Activated T-helper 9 cell treated with anti-CD3 and anti-CD28 coated beads, Interleukin-2, amount 50 U/mL, for 16 hours (primary cell): Measurements from ENCODE around the gene GHRL.

Experiments
- DNase-seq: peaks from one replicate; pipeline ENCODE4 v3.0.0-alpha.2; 2020; ENCODE audit warnings: low read depth

Gene GHRL

GRCh38 chr3:10292505-10293419 lies at the start of gene GHRL:
Gene GHRL (minus strand): TSS chr3:10292947. CDS start chr3:10290180, 2,767 bp downstream.
- no peak for DNase-seq

- no peak for DNase-seq
Observed at GRCh38 chr3:10341901-10342398, 49.2 kb upstream of the GHRL start.

- no peak for DNase-seq
Observed at GRCh38 chr3:10340476-10340875, 47.7 kb upstream of the GHRL start.

- DNase-seq, result no peak
Observed at GRCh38 chr3:10340046-10340445, 47.3 kb upstream of the GHRL start.

GRCh38 chr3:10339376-10339955 lies 46.7 kb upstream of the GHRL start:
- no peak for DNase-seq

- DNase-seq, result no peak
Observed at GRCh38 chr3:10338591-10339353, 46.0 kb upstream of the GHRL start.

GRCh38 chr3:10338164-10338470 lies 45.4 kb upstream of the GHRL start:
- DNase-seq, result no peak

- DNase-seq, result no peak
Observed at GRCh38 chr3:10337323-10338163, 44.8 kb upstream of the GHRL start.

- no peak for DNase-seq
Observed at GRCh38 chr3:10336761-10337160, 44.0 kb upstream of the GHRL start.

- DNase-seq, result no peak
Observed at GRCh38 chr3:10335871-10336622, 43.3 kb upstream of the GHRL start.

GRCh38 chr3:10335190-10335738 lies 42.5 kb upstream of the GHRL start:
- DNase-seq, result no peak

- no peak for DNase-seq
Observed at GRCh38 chr3:10334459-10334858, 41.7 kb upstream of the GHRL start.

- DNase-seq, result no peak
Observed at GRCh38 chr3:10334042-10334441, 41.3 kb upstream of the GHRL start.

- no peak for DNase-seq
Observed at GRCh38 chr3:10333349-10333650, 40.6 kb upstream of the GHRL start.

GRCh38 chr3:10332481-10333348 lies 40.0 kb upstream of the GHRL start:
- no peak for DNase-seq

GRCh38 chr3:10331320-10331719 lies 38.6 kb upstream of the GHRL start:
- no peak for DNase-seq

- no peak for DNase-seq
Observed at GRCh38 chr3:10330319-10330718, 37.6 kb upstream of the GHRL start.

GRCh38 chr3:10329495-10330015 lies 36.8 kb upstream of the GHRL start:
- DNase-seq, result no peak

- DNase-seq, result no peak
Observed at GRCh38 chr3:10328460-10329071, 35.8 kb upstream of the GHRL start.
